ENCODE data around the gene ADCY3. TPM values are rescaled to one million over a fixed set of nuclear protein-coding genes. Genes with fewer than 3 reads are reported as not detected.

Gene ADCY3
- polyA plus RNA-seq, 1 donor = 23.5 TPM

GRCh38 chr2:24874035-24874434, 46.0 kb downstream of the ADCY3 start:
- no peak for DNase-seq

- DNase-seq = no peak
Observed at GRCh38 chr2:24873619-24874018, 46.4 kb downstream of the ADCY3 start.

- no peak for DNase-seq
Observed at GRCh38 chr2:24872344-24873115, 47.5 kb downstream of the ADCY3 start.

GRCh38 chr2:24871852-24872333, 48.1 kb downstream of the ADCY3 start:
- no peak for DNase-seq

GRCh38 chr2:24870891-24871705, 48.9 kb downstream of the ADCY3 start:
- DNase-seq = no peak

GRCh38 chr2:24870440-24870839, 49.6 kb downstream of the ADCY3 start:
- DNase-seq = no peak

GRCh38 chr2:24866946-24867345, 53.1 kb downstream of the ADCY3 start:
- DNase-seq = no peak

- DNase-seq = no peak
Observed at GRCh38 chr2:24863641-24864040, 56.4 kb downstream of the ADCY3 start.

GRCh38 chr2:24861500-24861899, 58.5 kb downstream of the ADCY3 start:
- no peak for DNase-seq

GRCh38 chr2:24860631-24861030, 59.4 kb downstream of the ADCY3 start:
- DNase-seq = no peak

- no peak for DNase-seq
Observed at GRCh38 chr2:24859968-24860600, 60.0 kb downstream of the ADCY3 start.

- no peak for DNase-seq
Observed at GRCh38 chr2:24858996-24859395, 61.0 kb downstream of the ADCY3 start.

- DNase-seq = no peak
Observed at GRCh38 chr2:24857746-24858145, 62.3 kb downstream of the ADCY3 start.

GRCh38 chr2:24856791-24857211, 63.2 kb downstream of the ADCY3 start:
- no peak for DNase-seq

GRCh38 chr2:24855726-24856125, 64.3 kb downstream of the ADCY3 start:
- DNase-seq = no peak

- no peak for DNase-seq
Observed at GRCh38 chr2:24855022-24855622, 64.9 kb downstream of the ADCY3 start.

- no peak for DNase-seq
Observed at GRCh38 chr2:24853996-24854395, 66.0 kb downstream of the ADCY3 start.

GRCh38 chr2:24853046-24853445, 67.0 kb downstream of the ADCY3 start:
- DNase-seq = no peak

- no peak for DNase-seq
Observed at GRCh38 chr2:24852431-24853020, 67.5 kb downstream of the ADCY3 start.

GRCh38 chr2:24852026-24852425, 68.0 kb downstream of the ADCY3 start:
- DNase-seq = no peak

- DNase-seq = no peak
Observed at GRCh38 chr2:24850944-24851343, 69.1 kb downstream of the ADCY3 start.

GRCh38 chr2:24845691-24846090, 74.3 kb downstream of the ADCY3 start:
- DNase-seq = no peak

Measured in hindlimb muscle (tissue), 1 donor.